HL-60 (cell line): ENCODE data around the gene HLCS.

ENCODE experiments used
- DNase-seq, 2 experiments: peaks; one replicate each; pipeline ENCODE4 v3.0.0-alpha.2; 2010 to 2020; ENCODE audit warnings: low read depth in 1 of 2, low spot score in 1 of 2
- H3K27ac ChIP-seq: fragments of 250-450 bp; sonication (Bioruptor Pico); replicated peaks from 2 replicates; pipeline ENCODE4 v1.5.1; 2020; ENCODE audit warnings: mild to moderate bottlenecking, moderate library complexity
- H3K27me3 ChIP-seq: fragments of 250-450 bp; sonication (Bioruptor Pico); 2 replicates; pipeline ENCODE4 v1.5.1; 2021; ENCODE audit warnings: mild to moderate bottlenecking, moderate library complexity; ENCODE audit not compliant: insufficient read depth, poor library complexity, severe bottlenecking
- H3K4me3 ChIP-seq: replicated peaks from 2 replicates; pipeline ENCODE4 v1.5.1; 2011; ENCODE audit warnings: mild to moderate bottlenecking, control low read depth, low read length; ENCODE audit not compliant: insufficient read depth
- GABPA ChIP-seq: IDR thresholded peaks from 2 replicates; pipeline ENCODE4 v1.6.1; 2012; ENCODE audit warnings: low read depth
- POLR2AphosphoS5 ChIP-seq: IDR thresholded peaks from 2 replicates; pipeline ENCODE4 v1.6.1; 2012; ENCODE audit warnings: low read depth
- SPI1 ChIP-seq: IDR thresholded peaks from 2 replicates; pipeline ENCODE4 v1.6.1; 2012; ENCODE audit warnings: low read depth, mild to moderate bottlenecking, borderline replicate concordance
- TF ChIP-seq, protein P1 (sequence below): IDR thresholded peaks from one replicate; pipeline ENCODE4 v1.5.1; 2011; ENCODE audit warnings: low read length, control low read depth, inconsistent platforms; ENCODE audit not compliant: insufficient read depth
- TF ChIP-seq, protein P2 (sequence below): IDR thresholded peaks from 2 replicates; pipeline ENCODE4 v1.6.1; 2012; ENCODE audit warnings: low read depth; ENCODE audit not compliant: insufficient replicate concordance

Gene HLCS

DNA sequence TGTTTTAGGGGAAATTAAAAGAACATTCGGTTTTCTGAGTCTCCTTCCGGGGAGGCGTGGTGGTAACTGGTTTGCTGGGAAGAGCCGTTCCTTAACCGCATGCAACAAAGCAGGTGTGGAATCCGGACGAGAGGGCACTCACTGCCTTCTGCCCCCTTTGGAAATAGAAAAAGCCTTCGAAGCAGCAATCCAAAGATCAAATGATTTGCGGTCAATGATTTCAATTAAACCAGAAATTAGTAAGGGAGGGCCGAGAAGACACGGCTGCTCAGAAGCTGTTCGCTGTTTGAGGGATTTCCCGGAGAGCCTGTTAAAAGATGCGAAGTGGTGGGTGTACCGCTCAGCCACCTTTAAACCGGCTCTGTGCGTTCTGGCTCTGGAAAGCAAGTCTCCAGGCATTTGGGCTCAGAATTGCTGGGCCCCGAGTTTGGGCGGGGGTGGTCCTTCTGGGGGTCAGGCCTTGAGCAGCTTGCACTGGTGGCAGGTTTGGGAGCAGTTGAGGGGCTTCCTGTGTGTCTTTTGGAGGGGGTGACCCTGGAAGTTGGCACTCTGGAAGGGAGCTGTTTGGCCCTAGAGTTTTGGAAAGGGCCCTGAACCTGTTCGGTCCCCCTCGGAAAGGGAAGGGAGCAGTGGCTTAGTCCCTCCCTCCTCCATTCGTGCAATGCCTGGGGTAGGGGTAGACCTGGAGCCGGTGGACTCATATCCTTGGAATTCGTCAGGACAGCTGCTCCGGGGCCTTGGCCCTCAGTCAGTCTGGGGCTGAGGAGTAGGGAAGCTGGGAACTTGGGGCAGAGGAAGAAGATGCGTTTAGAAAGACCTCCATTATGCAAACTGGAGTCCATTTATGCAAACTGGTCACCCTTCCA, 264.5 kb downstream of the HLCS start:
- Histone ChIP-seq H3K27me3 (peaks cover 93% of the 10 kb centered on the region), H3K4me3 (no peak overlapping the region), H3K27ac (no peak overlapping the region)
- TF ChIP-seq POLR2AphosphoS5 = no peak
- TF ChIP-seq, protein P1, sequence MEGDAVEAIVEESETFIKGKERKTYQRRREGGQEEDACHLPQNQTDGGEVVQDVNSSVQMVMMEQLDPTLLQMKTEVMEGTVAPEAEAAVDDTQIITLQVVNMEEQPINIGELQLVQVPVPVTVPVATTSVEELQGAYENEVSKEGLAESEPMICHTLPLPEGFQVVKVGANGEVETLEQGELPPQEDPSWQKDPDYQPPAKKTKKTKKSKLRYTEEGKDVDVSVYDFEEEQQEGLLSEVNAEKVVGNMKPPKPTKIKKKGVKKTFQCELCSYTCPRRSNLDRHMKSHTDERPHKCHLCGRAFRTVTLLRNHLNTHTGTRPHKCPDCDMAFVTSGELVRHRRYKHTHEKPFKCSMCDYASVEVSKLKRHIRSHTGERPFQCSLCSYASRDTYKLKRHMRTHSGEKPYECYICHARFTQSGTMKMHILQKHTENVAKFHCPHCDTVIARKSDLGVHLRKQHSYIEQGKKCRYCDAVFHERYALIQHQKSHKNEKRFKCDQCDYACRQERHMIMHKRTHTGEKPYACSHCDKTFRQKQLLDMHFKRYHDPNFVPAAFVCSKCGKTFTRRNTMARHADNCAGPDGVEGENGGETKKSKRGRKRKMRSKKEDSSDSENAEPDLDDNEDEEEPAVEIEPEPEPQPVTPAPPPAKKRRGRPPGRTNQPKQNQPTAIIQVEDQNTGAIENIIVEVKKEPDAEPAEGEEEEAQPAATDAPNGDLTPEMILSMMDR = no peak
- no peak for TF ChIP-seq SPI1
- TF ChIP-seq, protein P2, sequence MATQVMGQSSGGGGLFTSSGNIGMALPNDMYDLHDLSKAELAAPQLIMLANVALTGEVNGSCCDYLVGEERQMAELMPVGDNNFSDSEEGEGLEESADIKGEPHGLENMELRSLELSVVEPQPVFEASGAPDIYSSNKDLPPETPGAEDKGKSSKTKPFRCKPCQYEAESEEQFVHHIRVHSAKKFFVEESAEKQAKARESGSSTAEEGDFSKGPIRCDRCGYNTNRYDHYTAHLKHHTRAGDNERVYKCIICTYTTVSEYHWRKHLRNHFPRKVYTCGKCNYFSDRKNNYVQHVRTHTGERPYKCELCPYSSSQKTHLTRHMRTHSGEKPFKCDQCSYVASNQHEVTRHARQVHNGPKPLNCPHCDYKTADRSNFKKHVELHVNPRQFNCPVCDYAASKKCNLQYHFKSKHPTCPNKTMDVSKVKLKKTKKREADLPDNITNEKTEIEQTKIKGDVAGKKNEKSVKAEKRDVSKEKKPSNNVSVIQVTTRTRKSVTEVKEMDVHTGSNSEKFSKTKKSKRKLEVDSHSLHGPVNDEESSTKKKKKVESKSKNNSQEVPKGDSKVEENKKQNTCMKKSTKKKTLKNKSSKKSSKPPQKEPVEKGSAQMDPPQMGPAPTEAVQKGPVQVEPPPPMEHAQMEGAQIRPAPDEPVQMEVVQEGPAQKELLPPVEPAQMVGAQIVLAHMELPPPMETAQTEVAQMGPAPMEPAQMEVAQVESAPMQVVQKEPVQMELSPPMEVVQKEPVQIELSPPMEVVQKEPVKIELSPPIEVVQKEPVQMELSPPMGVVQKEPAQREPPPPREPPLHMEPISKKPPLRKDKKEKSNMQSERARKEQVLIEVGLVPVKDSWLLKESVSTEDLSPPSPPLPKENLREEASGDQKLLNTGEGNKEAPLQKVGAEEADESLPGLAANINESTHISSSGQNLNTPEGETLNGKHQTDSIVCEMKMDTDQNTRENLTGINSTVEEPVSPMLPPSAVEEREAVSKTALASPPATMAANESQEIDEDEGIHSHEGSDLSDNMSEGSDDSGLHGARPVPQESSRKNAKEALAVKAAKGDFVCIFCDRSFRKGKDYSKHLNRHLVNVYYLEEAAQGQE = no peak
- no peak for TF ChIP-seq GABPA
- DNase-seq = no peak

DNA sequence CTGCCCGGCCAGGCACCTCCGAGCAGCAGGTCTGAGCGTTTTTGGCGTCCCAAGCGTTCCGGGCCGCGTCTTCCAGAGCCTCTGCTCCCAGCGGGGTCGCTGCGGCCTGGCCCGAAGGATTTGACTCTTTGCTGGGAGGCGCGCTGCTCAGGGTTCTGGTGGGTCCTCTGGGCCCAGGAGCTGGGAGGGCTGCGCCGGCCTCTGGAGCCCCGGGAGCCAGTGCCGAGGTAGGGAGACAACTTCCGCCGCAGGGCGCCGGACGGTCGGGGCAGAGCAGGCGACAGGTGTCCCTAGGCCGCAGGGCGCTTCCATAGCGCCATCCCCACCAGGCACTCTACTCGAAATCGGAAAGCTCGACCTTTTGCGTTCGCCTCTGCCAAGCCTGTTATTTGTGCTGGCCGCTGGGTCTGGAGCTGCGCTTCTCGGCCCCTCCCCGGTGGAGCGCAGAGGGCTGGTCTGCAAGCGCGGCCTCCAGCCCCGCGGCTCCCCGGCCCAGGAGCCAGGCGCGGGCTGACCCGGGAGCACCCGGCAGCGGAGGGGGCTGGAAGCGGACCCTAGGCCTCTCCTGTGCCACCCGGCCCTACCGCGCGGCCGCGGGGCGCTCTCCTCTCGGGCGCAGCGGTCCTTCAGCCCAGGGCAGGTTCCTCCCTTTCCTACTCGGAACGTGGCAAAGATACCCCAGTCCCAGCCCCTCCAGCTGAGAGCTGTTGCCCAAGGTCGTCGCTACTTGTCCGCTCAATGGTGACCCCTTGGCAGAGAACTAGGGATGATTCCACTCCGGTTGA, 265.3 kb downstream of the HLCS start:
- Histone ChIP-seq H3K27ac (no peak overlapping the region), H3K4me3 (no peak overlapping the region), H3K27me3 (peaks cover 93% of the 10 kb centered on the region)
- no peak for DNase-seq
- TF ChIP-seq, protein P1 = no peak
- TF ChIP-seq, protein P2 = no peak
- TF ChIP-seq GABPA = no peak
